Chondrocyte (in vitro differentiated cells): ENCODE data around the gene DHCR7. TPM values are rescaled to one million over a fixed set of nuclear protein-coding genes. Genes with fewer than 3 reads are reported as not detected.

ENCODE experiments used
- DNase-seq: peaks from one replicate; pipeline ENCODE4 v3.0.0; 2021; ENCODE audit warnings: mixed read lengths, low spot score
- H3K27ac Mint-ChIP-seq: one replicate; pipeline ENCODE4 v1.8.0; 2021; ENCODE audit warnings: mild to moderate bottlenecking, moderate library complexity, mixed read lengths; ENCODE audit not compliant: unreplicated experiment
- H3K27me3 Mint-ChIP-seq: 2 replicates; pipeline ENCODE4 v1.8.0; 2021; ENCODE audit warnings: low read depth, mixed read lengths
- H3K36me3 Mint-ChIP-seq: 2 replicates; pipeline ENCODE4 v1.8.0; 2021; ENCODE audit warnings: low read depth, mixed read lengths
- H3K4me1 Mint-ChIP-seq: 2 replicates; pipeline ENCODE4 v1.8.0; 2021; ENCODE audit warnings: low read depth, mild to moderate bottlenecking, mixed read lengths
- H3K4me3 Mint-ChIP-seq: one replicate; pipeline ENCODE4 v1.8.0; 2021; ENCODE audit warnings: mild to moderate bottlenecking, moderate library complexity, mixed read lengths; ENCODE audit not compliant: unreplicated experiment
- H3K9me3 Mint-ChIP-seq: 2 replicates; pipeline ENCODE4 v1.8.0; 2021; ENCODE audit warnings: low read depth, mixed read lengths
- CTCF ChIP-seq: fragments of 200-600 bp; sonication (generic); IDR thresholded peaks from 2 replicates; pipeline ENCODE4 v1.5.0; 2021; ENCODE audit warnings: antibody characterized with exemption, mild to moderate bottlenecking, moderate library complexity
- total RNA-seq: library from RNA; stranded (reverse); gene quantifications from 3 replicates; pipeline ENCODE4 v1.2.1, GENCODE V29; 2021

Gene DHCR7
- total RNA-seq, 1 donor from 2014 or later: 57.5 TPM

- TF ChIP-seq CTCF: no peak
- Mint-ChIP-seq H3K27me3 (peaks cover 36% of the 10 kb centered on the region), H3K36me3 (no peaks in the 10 kb centered on the region), H3K4me3 (no peak overlapping the region), H3K9me3 (peaks cover 8% of the 10 kb centered on the region), H3K27ac (no peak overlapping the region), H3K4me1 (no peaks in the 10 kb centered on the region)
- DNase-seq: no peak
These were observed 40.8 kb downstream of the DHCR7 start for GRCh38 chr11:71407356-71407755.

DNA sequence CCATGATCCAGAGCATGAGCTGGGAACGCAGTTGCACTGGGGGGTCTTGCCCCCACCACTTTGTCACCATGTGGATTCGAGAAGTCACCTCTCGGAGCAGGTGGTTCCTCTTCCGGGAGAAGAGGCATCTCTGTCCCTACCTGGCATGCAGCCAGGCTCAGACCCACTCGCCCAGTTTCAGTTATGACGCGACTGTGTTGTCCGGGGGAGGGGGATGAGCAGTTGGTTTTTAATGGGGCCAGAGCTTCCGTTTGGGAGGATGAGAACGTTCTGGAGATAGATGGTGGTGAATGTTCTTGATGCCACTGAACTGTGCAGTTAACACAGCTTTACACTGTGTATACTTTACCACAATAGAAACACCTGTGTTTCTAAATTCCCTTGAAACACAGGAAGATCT lies 41.5 kb downstream of the DHCR7 start:
- TF ChIP-seq CTCF: no peak
- Mint-ChIP-seq H3K4me1 (no peaks in the 10 kb centered on the region), H3K36me3 (no peaks in the 10 kb centered on the region)

GRCh38 chr11:71404209-71404608 lies 44.0 kb downstream of the DHCR7 start:
- DNase-seq: no peak
- no peak for TF ChIP-seq CTCF
- no peak overlapping the region for H3K4me3 Mint-ChIP-seq
- no peaks in the 10 kb centered on the region for H3K36me3 Mint-ChIP-seq
- H3K4me1 Mint-ChIP-seq: no peaks in the 10 kb centered on the region
- peaks cover 26% of the 10 kb centered on the region for H3K27me3 Mint-ChIP-seq
- no peaks in the 10 kb centered on the region for H3K9me3 Mint-ChIP-seq
- H3K27ac Mint-ChIP-seq: no peak overlapping the region

More for the DNA sequence above, 41.5 kb downstream of the DHCR7 start:
- no peak for DNase-seq
- Mint-ChIP-seq H3K27me3 (peaks cover 35% of the 10 kb centered on the region), H3K27ac (no peak overlapping the region), H3K4me3 (no peak overlapping the region), H3K9me3 (peaks cover 6% of the 10 kb centered on the region)

DNA sequence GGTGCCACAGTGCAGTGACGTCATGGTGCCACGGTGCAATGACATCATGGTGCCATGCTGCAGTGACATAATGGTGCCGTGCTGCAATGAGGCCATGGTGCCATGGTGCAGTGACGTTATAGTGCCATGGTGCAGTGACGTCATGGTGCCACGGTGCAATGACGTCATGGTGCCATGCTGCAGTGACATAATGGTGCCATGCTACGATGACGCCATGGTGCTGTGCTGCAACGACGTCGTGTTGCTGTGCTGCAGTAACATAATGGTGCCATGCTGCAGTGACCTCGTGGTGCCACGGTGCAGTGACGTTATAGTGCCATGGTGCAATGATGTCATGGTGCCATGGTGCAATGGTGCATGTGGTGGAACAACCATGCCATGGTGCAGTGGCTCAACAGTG lies 45.3 kb downstream of the DHCR7 start:
- H3K9me3 Mint-ChIP-seq: no peaks in the 10 kb centered on the region
- H3K4me1 Mint-ChIP-seq: no peaks in the 10 kb centered on the region
- H3K27ac Mint-ChIP-seq: no peak overlapping the region
- H3K4me3 Mint-ChIP-seq: no peak overlapping the region
- no peaks in the 10 kb centered on the region for H3K36me3 Mint-ChIP-seq
- DNase-seq: no peak
- peaks cover 14% of the 10 kb centered on the region for H3K27me3 Mint-ChIP-seq
- TF ChIP-seq CTCF: no peak

GRCh38 chr11:71400216-71400615 lies 48.0 kb downstream of the DHCR7 start:
- no peaks in the 10 kb centered on the region for H3K9me3 Mint-ChIP-seq

More at GRCh38 chr11:71400216-71400615, 48.0 kb downstream of the DHCR7 start:
- no peak overlapping the region for H3K27ac Mint-ChIP-seq
- H3K36me3 Mint-ChIP-seq: no peaks in the 10 kb centered on the region
- DNase-seq: no peak
- no peak for TF ChIP-seq CTCF
- peaks cover 5% of the 10 kb centered on the region for H3K27me3 Mint-ChIP-seq
- no peak overlapping the region for H3K4me3 Mint-ChIP-seq
- no peaks in the 10 kb centered on the region for H3K4me1 Mint-ChIP-seq
